AG09309 (cell line): Measurements from ENCODE around the gene SLC17A5.
A peak's percentile ranks its signal among the peaks of the same experiment; 100 is the strongest.

ENCODE experiments used
- DNase-seq: peaks from one replicate; pipeline ENCODE4 v3.0.0-alpha.2; 2010; ENCODE audit warnings: low read depth
- H3K4me3 ChIP-seq: 2 replicates; pipeline ENCODE4 v1.5.1; 2011; ENCODE audit warnings: mild to moderate bottlenecking, low read depth, low read length, moderate library complexity; ENCODE audit not compliant: control insufficient read depth
- CTCF ChIP-seq: IDR thresholded peaks from 2 replicates; pipeline ENCODE4 v1.5.1; 2011; ENCODE audit warnings: mild to moderate bottlenecking, low read depth, low read length, inconsistent platforms; ENCODE audit not compliant: insufficient read depth, control insufficient read depth; ENCODE audit errors: missing control alignments

Gene SLC17A5

GRCh38 chr6:73606428-73606827 is 47.4 kb downstream of the SLC17A5 start:
- no peak overlapping the region for H3K4me3 ChIP-seq
- no peak for DNase-seq
- TF ChIP-seq CTCF = no peak

- no peak for TF ChIP-seq CTCF
- DNase-seq = no peak
- H3K4me3 ChIP-seq = no peak overlapping the region
These were observed 49.3 kb downstream of the SLC17A5 start for GRCh38 chr6:73604461-73604860.

- no peak for DNase-seq
- no peak for TF ChIP-seq CTCF
- H3K4me3 ChIP-seq = no peak overlapping the region
These were observed 49.8 kb downstream of the SLC17A5 start for GRCh38 chr6:73604020-73604419.

GRCh38 chr6:73586416-73586974 is 67.3 kb downstream of the SLC17A5 start:
- peak overlapping the region; percentile 2; the same call in 1 of the 2 replicates for H3K4me3 ChIP-seq
- DNase-seq = peak; percentile 16
- no peak for TF ChIP-seq CTCF

GRCh38 chr6:73585566-73586415 is 68.0 kb downstream of the SLC17A5 start:
- no peak for TF ChIP-seq CTCF
- DNase-seq = peak; percentile 42
- peak overlapping the region; percentile 2 for H3K4me3 ChIP-seq

- no peak for DNase-seq
- H3K4me3 ChIP-seq = peak overlapping the region; percentile 29
- no peak for TF ChIP-seq CTCF
These were observed 72.5 kb downstream of the SLC17A5 start for GRCh38 chr6:73581293-73581692.
